Activated CD4-positive, alpha-beta T cell treated with anti-CD3 and anti-CD28 coated beads, Interleukin-2, Interleukin-6, amounts not matched to agents 100 ng/mL and 50 ng/mL, durations not matched to agents 16 hours and 8 hours (primary cell): ENCODE measurements around the gene KRTAP4-1.
"Not testable (repeated sequence)": the region's sequence is repeated elsewhere in the genome, so short reads cannot be mapped to it uniquely, and the experiment has no call there.

Experiments
- DNase-seq: peaks from one replicate; pipeline ENCODE4 v3.0.0-alpha.2; 2020

KRTAP4-1 gene

DNA sequence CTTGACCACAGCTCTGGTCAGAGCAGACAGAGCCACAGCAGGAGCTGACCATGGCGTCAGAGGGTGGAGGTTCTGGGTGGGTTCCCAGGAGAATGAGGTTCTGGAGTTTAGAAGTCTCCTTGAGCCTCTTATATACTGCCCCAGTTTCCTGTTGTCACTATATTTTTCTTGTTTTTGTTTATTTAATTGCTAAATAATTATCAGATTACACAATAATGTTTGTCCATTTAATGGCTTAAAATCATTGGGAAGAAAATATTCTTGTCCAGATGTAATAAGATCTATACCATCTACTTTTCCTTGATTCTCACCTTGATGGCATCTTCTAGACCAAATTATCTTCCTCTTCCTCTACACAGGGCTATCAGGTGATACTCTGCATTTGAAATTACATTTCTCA lies 16.6 kb downstream of the KRTAP4-1 start, which contains the start of gene KRTAP4-3:
KRTAP4-3 (minus strand) TSS at position 101 of the 400 bp plus-strand sequence; CDS start at position 52, 49 bp downstream.
- DNase-seq: no peak

GRCh38 chr17:41167561-41167960 lies 17.1 kb downstream of the KRTAP4-1 start:
- DNase-seq: no peak

DNA sequence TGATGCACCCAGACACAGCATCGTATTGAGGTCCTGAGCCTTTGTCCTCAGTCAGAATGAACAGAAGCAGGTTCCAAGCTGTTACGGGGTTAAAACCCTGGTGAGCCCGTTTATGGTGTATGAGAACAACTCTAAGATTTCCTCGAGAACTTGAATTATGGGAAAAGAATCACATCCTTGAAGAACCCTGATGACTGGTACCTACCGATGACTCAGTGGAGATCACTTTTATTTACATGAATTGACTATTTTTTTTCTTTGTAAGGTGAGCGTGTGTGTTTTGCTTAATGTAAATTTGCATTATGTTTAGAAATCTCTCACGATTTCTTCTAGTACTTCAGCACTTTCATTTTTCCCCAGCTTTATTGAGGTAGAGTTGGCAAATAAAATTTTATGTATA lies 20.9 kb downstream of the KRTAP4-1 start:
- DNase-seq: no peak

DNA sequence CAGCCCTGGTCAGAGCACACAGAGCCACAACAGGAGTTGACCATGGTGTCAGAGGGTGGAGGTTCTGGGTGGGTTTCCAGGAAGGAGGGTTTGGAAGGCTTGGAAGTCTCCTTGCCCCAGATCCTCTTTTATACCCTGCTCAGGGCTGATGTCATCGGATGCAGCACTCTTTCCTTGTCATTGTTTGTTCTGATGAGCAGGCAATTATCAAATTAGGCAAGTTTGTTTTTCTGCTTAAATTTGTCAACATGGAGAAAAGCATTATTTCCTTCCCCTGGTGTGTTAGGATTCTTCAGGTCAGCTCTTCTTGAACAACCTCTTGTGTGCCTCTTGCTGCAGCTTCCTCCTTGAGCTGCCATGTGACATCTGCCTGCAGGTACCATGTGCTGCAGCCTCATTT lies 24.1 kb downstream of the KRTAP4-1 start, which contains the start of gene KRTAP4-4:
KRTAP4-4 (minus strand) TSS at position 101 of the 400 bp plus-strand sequence; CDS start at position 44, 57 bp downstream.
- no peak for DNase-seq

- not testable (repeated sequence) for DNase-seq
Observed at GRCh38 chr17:41160190-41160589, 24.5 kb downstream of the KRTAP4-1 start.

- no peak for DNase-seq
Observed at GRCh38 chr17:41153856-41154255, 30.9 kb downstream of the KRTAP4-1 start.

GRCh38 chr17:41151525-41151924 lies 33.2 kb downstream of the KRTAP4-1 start:
- DNase-seq: no peak

GRCh38 chr17:41150026-41150425 lies 34.7 kb downstream of the KRTAP4-1 start:
- no peak for DNase-seq

DNA sequence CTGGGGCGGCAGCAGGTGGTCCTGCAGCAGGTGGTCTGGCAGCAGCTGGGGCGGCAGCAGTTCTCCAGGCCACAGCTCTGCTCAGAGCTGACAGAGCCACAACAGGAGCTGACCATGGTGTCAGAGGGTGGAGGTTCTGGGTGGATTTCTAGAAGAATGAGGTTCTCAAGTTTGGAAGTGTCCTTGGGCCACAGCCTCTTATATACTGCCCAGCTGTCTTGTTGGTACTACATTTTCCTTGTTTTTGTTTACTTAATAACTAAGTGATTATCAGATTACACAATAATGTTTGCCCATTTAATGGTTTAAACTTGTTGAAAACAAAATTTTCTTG lies 35.1 kb downstream of the KRTAP4-1 start, which contains the start of gene KRTAP4-5:
KRTAP4-5 (minus strand) TSS at position 174 of the 334 bp plus-strand sequence; CDS start at position 116, 58 bp downstream.
- no peak for DNase-seq

DNA sequence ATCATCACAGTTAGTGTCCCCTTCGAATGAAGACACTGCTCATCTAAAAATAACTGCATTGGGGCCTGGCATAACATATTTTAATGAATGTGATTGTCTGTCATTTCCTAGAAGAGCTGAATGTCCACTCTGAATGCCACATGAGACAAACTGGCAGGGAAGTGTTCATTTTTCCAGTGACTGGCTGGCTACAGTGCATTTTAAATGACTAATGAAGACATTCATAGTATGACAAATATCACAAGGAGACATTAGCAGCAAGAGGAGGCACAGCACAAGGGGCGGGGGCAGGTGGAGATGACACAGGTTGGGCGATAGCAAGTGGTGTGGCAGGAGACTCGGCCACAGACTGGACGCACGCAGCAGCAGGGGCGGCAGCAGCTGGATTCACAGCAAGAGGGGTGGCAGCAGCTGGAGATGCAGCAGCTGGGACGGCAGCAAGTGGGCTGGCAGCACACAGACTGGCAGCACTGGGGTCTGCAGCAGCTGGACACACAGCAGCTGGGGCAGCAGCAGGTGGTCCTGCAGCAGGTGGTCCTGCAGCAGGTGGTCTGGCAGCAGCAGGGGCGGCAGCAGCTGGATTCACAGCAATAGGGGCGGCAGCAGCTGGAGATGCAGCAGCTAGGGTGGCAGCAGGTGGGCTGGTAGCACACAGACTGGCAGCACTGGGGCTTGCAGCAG lies 35.6 kb downstream of the KRTAP4-1 start:
- not testable (repeated sequence) for DNase-seq

- no peak for DNase-seq
Observed at GRCh38 chr17:41147531-41148204, 37.0 kb downstream of the KRTAP4-1 start.

GRCh38 chr17:41145261-41145660 lies 39.5 kb downstream of the KRTAP4-1 start:
- DNase-seq: no peak

DNA sequence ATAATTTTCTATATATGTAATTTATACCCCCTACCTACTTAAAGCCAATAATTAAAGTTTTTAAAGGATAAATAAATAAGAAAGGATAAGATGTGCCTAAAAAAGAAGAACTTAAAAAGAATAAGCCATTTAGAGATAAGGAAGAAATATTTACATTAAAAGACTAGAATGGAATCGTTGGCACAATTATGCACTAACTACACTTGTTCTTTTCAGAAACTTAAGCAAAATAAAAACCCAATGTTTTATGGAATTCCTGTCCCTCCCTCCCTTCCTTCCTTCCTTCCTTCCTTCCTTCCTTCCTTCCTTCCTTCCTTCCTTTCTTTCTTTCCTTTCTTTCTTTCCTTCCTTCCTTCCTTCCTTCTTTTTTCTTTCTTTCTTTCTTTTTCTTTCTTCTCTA lies 39.9 kb downstream of the KRTAP4-1 start:
- DNase-seq: no peak

DNA sequence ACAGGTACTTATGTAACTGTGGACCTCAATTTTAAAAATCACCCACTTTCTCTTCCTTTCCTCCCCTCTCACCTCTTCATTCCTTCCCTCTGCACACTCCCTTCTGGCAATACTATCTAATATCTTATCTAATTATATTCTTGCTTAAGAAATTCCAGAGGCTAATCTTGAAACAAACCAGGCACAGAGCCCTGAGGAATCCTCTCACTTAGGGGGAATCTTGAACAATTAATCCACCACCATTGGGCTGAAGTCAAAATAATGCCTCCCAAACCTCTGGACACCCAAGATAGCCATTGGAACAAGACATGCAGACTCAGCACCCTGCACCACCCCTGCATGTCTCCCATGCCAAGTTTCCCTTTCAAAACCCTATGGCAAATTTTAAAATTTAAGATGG lies 43.4 kb downstream of the KRTAP4-1 start:
- no peak for DNase-seq

DNA sequence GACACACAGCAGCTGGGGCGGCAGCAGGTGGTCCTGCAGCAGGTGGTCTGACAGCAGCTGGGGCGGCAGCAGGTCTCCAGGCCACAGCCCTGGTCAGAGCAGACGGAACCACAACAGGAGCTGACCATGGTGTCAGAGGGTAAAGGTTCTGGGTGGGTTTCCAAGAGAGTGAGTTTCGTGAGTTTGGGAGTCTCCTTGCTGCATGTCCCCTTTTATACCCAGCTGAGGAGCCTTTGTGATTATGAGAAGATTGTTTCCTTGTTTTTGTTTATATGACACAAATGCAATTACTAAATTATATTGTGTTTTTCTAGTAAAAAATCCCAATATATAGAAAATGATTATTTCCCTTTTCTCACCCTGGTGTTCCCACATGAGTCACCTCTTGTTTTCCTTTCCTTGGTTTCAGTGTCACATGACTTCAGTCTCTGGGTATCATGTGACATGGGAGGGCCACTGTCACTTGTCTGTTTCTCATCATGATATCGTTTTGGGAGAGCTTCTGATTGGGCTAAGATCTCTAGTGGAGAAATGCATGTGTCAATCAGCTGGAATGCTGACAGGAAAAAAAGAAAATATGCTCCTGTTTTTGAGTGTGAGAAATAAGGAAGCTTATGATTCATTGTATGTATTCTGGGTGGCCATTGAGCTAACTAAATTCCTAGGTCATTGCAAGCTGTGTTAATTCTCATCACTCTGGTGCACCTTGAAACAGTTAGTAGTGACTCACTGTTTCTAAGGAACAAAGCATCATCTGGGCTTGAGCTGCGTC lies 44.2 kb downstream of the KRTAP4-1 start, which contains the start of gene KRTAP4-6:
KRTAP4-6 (minus strand) TSS at position 185 of the 772 bp plus-strand sequence; CDS start at position 128, 57 bp downstream.
- no peak for DNase-seq

DNA sequence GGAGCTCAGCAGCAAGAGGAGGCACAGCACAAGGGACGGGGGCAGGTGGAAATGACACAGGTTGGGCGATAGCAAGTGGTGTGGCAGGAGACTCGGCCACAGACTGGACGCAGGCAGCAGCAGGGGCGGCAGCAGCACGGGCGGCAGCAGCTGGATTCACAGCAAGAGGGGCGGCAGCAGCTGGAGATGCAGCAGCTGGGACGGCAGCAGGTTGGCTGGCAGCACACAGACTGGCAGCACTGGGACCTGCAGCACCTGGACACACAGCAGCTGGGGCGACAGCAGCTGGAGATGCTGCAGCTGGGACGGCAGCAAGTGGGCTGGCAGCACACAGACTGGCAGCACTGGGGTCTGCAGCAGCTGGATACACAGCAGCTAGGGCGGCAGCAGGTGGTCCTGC lies 44.8 kb downstream of the KRTAP4-1 start:
- DNase-seq: not testable (repeated sequence)
